Esophagus squamous epithelium (tissue), 5 donors: Measurements from ENCODE around the gene WNT8A. TPM values are rescaled to one million over a fixed set of nuclear protein-coding genes. Genes with fewer than 3 reads are reported as not detected.
A peak's percentile ranks its signal among the peaks of the same experiment; 100 is the strongest.

Experiments
- DNase-seq: peaks from one replicate; lab custom pipeline; 2025; lab: John Stamatoyannopoulos, UW
- H3K27ac ChIP-seq, 4 donors: fragments of 200-600 bp; sonication (generic); one replicate each; pipeline ENCODE4 v1.5.1; 2016 to 2019; ENCODE audit warnings: mild to moderate bottlenecking in 1 of 4
- H3K27me3 ChIP-seq, 4 donors: fragments of 200-600 bp; sonication (generic); 1 replicate in 3 of 4; 2 replicates in 1 of 4; pipeline versions ENCODE4 v1.5.1 to v1.6.0; 2017 to 2021; ENCODE audit warnings: antibody characterized with exemption in 1 of 4
- H3K36me3 ChIP-seq, 3 donors: fragments of 200-600 bp; sonication (generic); one replicate each; pipeline ENCODE4 v1.5.1; 2016 to 2019
- H3K4me1 ChIP-seq, 3 donors: fragments of 200-600 bp; sonication (generic); one replicate each; pipeline ENCODE4 v1.5.1; 2017 to 2019
- H3K4me3 ChIP-seq, 4 donors: fragments of 200-600 bp; sonication (generic); 1 replicate in 3 of 4; 2 replicates in 1 of 4; pipeline ENCODE4 v1.5.1; 2016 to 2019; ENCODE audit warnings: mild to moderate bottlenecking in 2 of 4, moderate library complexity in 1 of 4
- H3K9me3 ChIP-seq, 3 donors: fragments of 200-600 bp; sonication (generic); one replicate each; pipeline ENCODE4 v1.5.1; 2016 to 2019
- CTCF ChIP-seq, 6 experiments: fragments of 450-650 bp in 4 of 6; fragments of 200-600 bp in 2 of 6; sonication (generic) in 2 of 6; IDR thresholded peaks; one replicate each; pipeline ENCODE4 v1.5.1; 2016 to 2019; ENCODE audit warnings: antibody characterized with exemption in 6 of 6, mild to moderate bottlenecking in 4 of 6, moderate library complexity in 4 of 6
- POLR2A ChIP-seq, 4 donors: fragments of 450-650 bp; IDR thresholded peaks; one replicate each; pipeline ENCODE4 v1.6.1; 2017; ENCODE audit warnings: antibody characterized with exemption in 4 of 4, mild to moderate bottlenecking in 4 of 4, moderate library complexity in 3 of 4
- WGBS, 2 donors: methylation state at CpG; one replicate each; pipeline ENCODE4 v1.1.5; 2018; 5-methylcytosine and 5-hydroxymethylcytosine counted together
- intact Hi-C: fragments of 100-400 bp; cut with DNase I; formaldehyde crosslinking; loops from one replicate; pipeline ENCODE4 v1.15.0; 2022
- small RNA-seq, 4 donors: library from RNA; depleted of rRNA; stranded (forward); fragments of <200 nt; gene quantifications; one replicate each; pipeline ENCODE3, GENCODE V24; 2016
- total RNA-seq, 4 donors: library from RNA; depleted of rRNA; stranded (reverse); fragments of >200 nt; gene quantifications; one replicate each; pipeline ENCODE4 v1.1.0, GENCODE V29; 2016
- donor health status: DM: yes; HTN: yes; CAD: no.

The WNT8A gene
- total RNA-seq, 4 donors from 2014 or later: not detected

GRCh38 chr5:138129347-138129746, 45.5 kb downstream of the WNT8A start:
- H3K36me3 ChIP-seq: no peaks in the 10 kb centered on the region
- H3K4me3 ChIP-seq: no peak overlapping the region
- no peaks in the 10 kb centered on the region for H3K9me3 ChIP-seq
- intact Hi-C loops: no loop called here
- H3K27ac ChIP-seq: no peak overlapping the region
- DNase-seq: no peak
- TF ChIP-seq POLR2A (IDR thresholded peaks at IDR 0.05): no peak
- TF ChIP-seq CTCF (IDR thresholded peaks at IDR 0.05): no peak
- 82 to 85% methylated on average over 6 of the region's 6 CpGs for WGBS, 2 donors
- H3K27me3 ChIP-seq: no peaks in the 10 kb centered on the region
- H3K4me1 ChIP-seq: no peaks in the 10 kb centered on the region

DNA sequence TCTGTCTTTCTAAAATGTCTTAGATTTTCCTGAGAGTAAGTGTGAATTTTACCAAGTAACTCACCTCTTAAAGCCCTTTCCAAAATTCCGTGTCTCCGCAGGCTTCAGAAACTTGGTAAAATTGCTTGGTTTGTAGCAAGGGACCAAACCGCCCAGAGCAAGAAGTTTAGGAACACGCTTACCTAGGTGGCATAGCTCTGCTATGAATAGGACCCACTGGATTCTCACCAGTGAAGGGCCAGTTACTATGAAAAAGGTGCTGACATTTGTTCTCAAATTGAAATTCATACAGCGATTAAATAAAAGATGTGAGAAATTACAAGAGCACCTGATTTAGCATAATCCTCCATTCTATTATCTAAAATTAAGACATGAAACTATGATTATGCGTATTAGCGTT, 48.7 kb downstream of the WNT8A start:
- WGBS, 2 donors: 80 to 84% methylated on average over 7 of the region's 7 CpGs
- intact Hi-C loops: loop anchor here (2.0 to 10.0 kb wide), 2 partner anchors 54 to 498 kb away; no protein-coding TSS in a partner anchor
- no peak for DNase-seq
- peak overlapping the region in 1 of 4 donors; percentile 51 for H3K4me3 ChIP-seq
- H3K27me3 ChIP-seq: no peaks in the 10 kb centered on the region
- H3K36me3 ChIP-seq: no peaks in the 10 kb centered on the region
- H3K27ac ChIP-seq: no peak overlapping the region
- H3K9me3 ChIP-seq: no peaks in the 10 kb centered on the region
- no peak for TF ChIP-seq CTCF (IDR thresholded peaks at IDR 0.05)
- TF ChIP-seq POLR2A (IDR thresholded peaks at IDR 0.05): no peak
- H3K4me1 ChIP-seq: no peaks in the 10 kb centered on the region

DNA sequence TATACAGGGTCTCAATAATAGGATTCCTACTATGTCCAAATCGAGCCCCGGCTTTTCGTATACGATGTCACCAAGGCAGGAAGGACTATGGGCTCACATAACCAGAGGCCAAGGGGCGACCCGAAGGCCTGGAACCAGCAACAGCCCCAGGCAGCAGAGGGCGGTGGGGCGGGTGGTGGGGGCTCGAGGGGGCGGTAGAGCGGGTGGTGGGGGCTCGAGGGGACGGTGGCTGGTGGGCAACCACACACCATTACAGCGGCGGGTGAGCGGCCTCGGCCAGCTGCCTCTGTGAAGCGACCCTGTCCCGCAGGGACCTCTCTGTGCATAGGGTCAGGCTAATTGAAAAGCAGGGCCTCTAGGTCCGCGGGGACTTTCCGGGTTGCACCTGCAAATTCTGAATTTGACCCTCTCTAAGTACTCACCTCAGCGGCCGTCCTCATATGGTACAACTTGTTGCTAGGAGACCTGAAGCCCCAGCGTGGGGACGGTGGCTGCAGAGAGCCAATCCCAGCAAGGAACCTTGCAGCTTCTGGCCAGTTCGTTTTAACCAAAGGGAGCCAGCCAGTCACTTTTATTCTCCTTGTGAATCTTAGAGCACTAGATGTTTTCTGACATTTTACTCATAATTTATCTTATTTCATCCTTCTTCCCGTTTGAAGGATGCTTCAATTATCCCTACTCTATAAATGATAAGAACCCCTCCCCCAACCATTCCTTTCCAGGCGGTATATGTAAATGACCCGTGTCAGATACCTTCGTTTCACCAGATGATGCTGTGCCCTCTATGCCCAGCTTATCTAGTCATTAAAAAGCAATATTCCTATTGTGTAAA, 55.3 kb downstream of the WNT8A start, which contains the start of gene NME5:
Gene NME5, minus strand, starts transcription at position 480 of the 832 bp plus-strand sequence. CDS start 648 bp downstream, outside the sequence.
- WGBS, 2 donors: 40 to 41% methylated on average over 18 to 21 of the region's 31 CpGs
- peaks cover 0 to 24% (median 3%) of the 10 kb centered on the region in 3 donors for H3K4me1 ChIP-seq
- DNase-seq: no peak

GRCh38 chr5:138139781-138140090, 55.9 kb downstream of the WNT8A start:
- no peak for DNase-seq
- H3K27me3 ChIP-seq: no peaks in the 10 kb centered on the region
- no peaks in the 10 kb centered on the region for H3K9me3 ChIP-seq
- TF ChIP-seq CTCF (IDR thresholded peaks at IDR 0.05): no peak
- no peak for TF ChIP-seq POLR2A (IDR thresholded peaks at IDR 0.05)
- WGBS, 2 donors: 57 to 64% methylated on average over 3 of the region's 3 CpGs
- intact Hi-C loops: loop anchor here (10.0 kb wide), 1 partner anchor 505 kb away; no protein-coding TSS in a partner anchor
- H3K27ac ChIP-seq: no peak overlapping the region
- no peaks in the 10 kb centered on the region for H3K36me3 ChIP-seq
- H3K4me1 ChIP-seq: peaks cover 0 to 24% (median 3%) of the 10 kb centered on the region in 3 donors
- H3K4me3 ChIP-seq: peak overlapping the region in 1 of 4 donors; percentile 62

More for the DNA sequence above, 55.3 kb downstream of the WNT8A start, which contains the start of gene NME5:
- H3K9me3 ChIP-seq: no peaks in the 10 kb centered on the region
- H3K36me3 ChIP-seq: no peaks in the 10 kb centered on the region
- no peak for TF ChIP-seq POLR2A (IDR thresholded peaks at IDR 0.05)
- no peak within 1 kb of the TSS for H3K27ac ChIP-seq
- intact Hi-C loops: loop anchor here (10.0 kb wide), 1 partner anchor 504 kb away; no protein-coding TSS in a partner anchor
- H3K4me3 ChIP-seq: peak within 1 kb of the TSS; percentile 19 to 62 (median 46)
- no peaks in the 10 kb centered on the region for H3K27me3 ChIP-seq

DNA sequence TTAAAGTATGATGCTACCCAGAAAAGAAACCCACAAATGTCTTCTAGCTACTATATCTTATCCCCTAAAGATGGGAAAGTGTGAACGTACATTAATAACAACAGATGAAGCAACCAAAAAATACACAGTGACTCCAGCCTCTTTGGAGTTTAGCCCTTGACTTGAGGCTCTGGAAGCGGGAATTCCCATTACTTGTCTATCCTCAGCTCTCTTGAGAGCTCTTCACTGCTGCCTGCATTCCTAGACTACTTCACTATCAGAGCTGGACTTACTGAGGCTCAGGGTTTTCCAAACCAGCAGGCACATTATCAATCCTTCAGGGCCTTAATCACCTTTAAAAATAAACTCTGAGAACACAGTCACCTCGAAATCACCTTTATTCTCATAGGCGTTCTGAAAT, 56.4 kb downstream of the WNT8A start:
- Histone ChIP-seq H3K9me3 (no peaks in the 10 kb centered on the region), H3K27me3 (no peaks in the 10 kb centered on the region), H3K36me3 (no peaks in the 10 kb centered on the region), H3K4me3 (no peak overlapping the region), H3K27ac (no peak overlapping the region), H3K4me1 (peaks cover 0 to 29% (median 3%) of the 10 kb centered on the region in 3 donors)
- no peak for TF ChIP-seq POLR2A (IDR thresholded peaks at IDR 0.05)
- no peak for TF ChIP-seq CTCF (IDR thresholded peaks at IDR 0.05)
- DNase-seq: no peak
- intact Hi-C loops: no loop called here
- WGBS, 2 donors: 72 to 73% methylated on average over 4 of the region's 4 CpGs

Small RNA genes within 50 kb of the gene (small RNA-seq; reads per million reads assigned to genes)
- gene RNU6-1148P: 0 reads per million in 4 donors
- gene RNU6-460P: 0 reads per million in 4 donors
- 0 reads per million in 4 donors for gene RNU6-888P

Other genes with a start within 250 kb of the WNT8A start
- 1 to 10 TPM in 1 of 4 donors, under 1 TPM in 1, not detected in 2; 0.92 to 4.8 TPM for gene MYOT, start 216.2 kb upstream of the WNT8A start, total RNA-seq
- gene PKD2L2, start 194.6 kb upstream of the WNT8A start, total RNA-seq: not detected
- gene FAM13B, start 51.0 kb upstream of the WNT8A start, total RNA-seq: 10 to 100 TPM; 12.2 to 46.0 (median 13.9) TPM
- 1 to 10 TPM in 1 of 4 donors, under 1 TPM in 2, not detected in 1; 0.38 to 3.0 (median 0.61) TPM for gene NME5, start 55.4 kb downstream of the WNT8A start, total RNA-seq
- 10 to 100 TPM; 27.9 to 39.9 (median 32.6) TPM for gene BRD8, start 94.6 kb downstream of the WNT8A start, total RNA-seq
- gene KIF20A, start 95.1 kb downstream of the WNT8A start, total RNA-seq: 10 to 100 TPM in 3 of 4 donors, 1 to 10 TPM in 1; 5.7 to 22.7 (median 17.8) TPM
- 10 to 100 TPM; 10.4 to 25.8 (median 20.5) TPM for gene CDC23, start 129.3 kb downstream of the WNT8A start, total RNA-seq
- under 1 TPM in 2 of 4 donors, not detected in 2; 0.35 to 0.41 TPM for gene GFRA3, start 190.6 kb downstream of the WNT8A start, total RNA-seq
- gene CDC25C, start 247.8 kb downstream of the WNT8A start, total RNA-seq: 1 to 10 TPM in 3 of 4 donors, under 1 TPM in 1; 0.80 to 3.1 (median 1.8) TPM